Pancreas (tissue), 10 donors: ENCODE measurements around the gene GRIN2C. TPM values are rescaled to one million over a fixed set of nuclear protein-coding genes. Genes with fewer than 3 reads are reported as not detected.

Experiments used
- ATAC-seq, 4 donors: fragments of 200-7000 bp; cut with Tn5 transposase; one replicate each; pipeline versions ENCODE4 v1.8.0 to v1.9.1; 2020; ENCODE audit warnings: mild to moderate bottlenecking in 4 of 4, moderate library complexity in 4 of 4
- DNase-seq, 6 donors: peaks; one replicate each; pipeline ENCODE4 v3.0.0-alpha.2; 2020
- FAIRE-seq: peaks from 2 replicates; lab custom pipeline; 2012; peaks lifted over from hg19 to GRCh38; lab: Jason Lieb, UNC
- H3K27ac ChIP-seq, 4 donors: fragments of 200-600 bp; sonication (generic); 1 replicate in 3 of 4; 2 replicates in 1 of 4; pipeline versions ENCODE4 v1.5.0 to v1.8.0; 2020
- H3K27me3 ChIP-seq, 4 donors: fragments of 200-600 bp; one replicate each; pipeline ENCODE4 v1.8.0; 2021
- H3K36me3 ChIP-seq, 3 donors: fragments of 200-600 bp; sonication (generic) in 1 of 3; one replicate each; pipeline versions ENCODE4 v1.5.0 to v1.8.0; 2020 to 2021
- H3K4me1 ChIP-seq, 3 donors: fragments of 200-600 bp; one replicate each; pipeline ENCODE4 v1.8.0; 2021
- H3K4me3 ChIP-seq, 4 donors: fragments of 200-600 bp; sonication (generic) in 2 of 4; one replicate each; pipeline versions ENCODE4 v1.5.0 to v1.8.0; 2020 to 2021
- H3K9me3 ChIP-seq, 4 donors: fragments of 200-600 bp; one replicate each; pipeline ENCODE4 v1.8.0; 2021
- CTCF ChIP-seq, 4 donors: fragments of 200-600 bp; sonication (generic) in 3 of 4; IDR thresholded peaks; one replicate each; pipeline versions ENCODE4 v1.5.0 to v1.8.0; 2021; ENCODE audit warnings: antibody characterized with exemption in 4 of 4
- WGBS, 2 donors: extraction: QIAGEN DNeasy Blood & Tissue Kit; methylation state at CpG; one replicate each; pipeline ENCODE4 v1.1.7; 2013; 5-methylcytosine and 5-hydroxymethylcytosine counted together
- intact Hi-C, 3 donors: fragments of 100-400 bp; cut with DNase I; formaldehyde crosslinking; loops; one replicate each; pipeline versions ENCODE4 v1.11.1 to v1.14.2; 2022
- polyA plus RNA-seq, 2 donors: library from polyadenylated mRNA; stranded (reverse); fragments of 200-250 nt; gene quantifications; one replicate each; pipeline ENCODE4 v1.2.3, GENCODE V29; 2013
- total RNA-seq, 6 donors: library from RNA; stranded (reverse); fragmentation: NEBNext Ultra II Directional in 4 of 6; extraction: Animal tissue kit (Norgen Biotek cat#: 25700) in 4 of 6; gene quantifications; one replicate each; pipeline versions ENCODE4 v1.2.1 to v1.2.4, GENCODE V29; 2021 to 2023
- donor health status: healthy with polysubstance abuse.
- donor health status: DM: no; HTN: no; CAD: no; lungs with moderate emphysema.
- donor health status: DM: no; HTN: no; CAD: no.
- donor health status: control.
- donor health status: control.
- donor health status: Bipolar disorder and iron deficiency.
- donor health status: DM: yes; HTN: yes; CAD: no.
- donor health status: DM: no; HTN: no; CAD: no.
- donor health status: DM: no; HTN: no; CAD: no.
- donor health status: DM: yes; HTN: yes; CAD: no.

Gene GRIN2C
- total and polyA plus RNA-seq, 8 donors, result 0.03 to 0.15 (median 0.09) TPM; not detected in 3

- FAIRE-seq, result no peak
- no peaks in the 10 kb centered on the region for H3K36me3 ChIP-seq
- no peak for ATAC-seq
- no peaks in the 10 kb centered on the region for H3K4me1 ChIP-seq
- TF ChIP-seq CTCF (IDR thresholded peaks at IDR 0.05), result no peak
- peak in 1 of 6 donors; percentile 41 for DNase-seq
- 82 to 85% methylated on average over 11 of the region's 11 CpGs for WGBS, 2 donors
- H3K4me3 ChIP-seq, result no peak overlapping the region
- H3K27me3 ChIP-seq, result no peaks in the 10 kb centered on the region
- intact Hi-C loops, result no loop called here
- H3K27ac ChIP-seq, result no peak overlapping the region
- H3K9me3 ChIP-seq, result no peaks in the 10 kb centered on the region
Measured at GRCh38 chr17:74824961-74825627, 34.6 kb downstream of the GRIN2C start.

GRCh38 chr17:74822939-74823367 is 36.7 kb downstream of the GRIN2C start:
- WGBS, 2 donors, result 80 to 83% methylated on average over 12 of the region's 12 CpGs
- FAIRE-seq, result no peak
- Histone ChIP-seq H3K9me3 (no peaks in the 10 kb centered on the region), H3K4me3 (no peak overlapping the region), H3K36me3 (no peaks in the 10 kb centered on the region), H3K27me3 (no peaks in the 10 kb centered on the region), H3K27ac (no peak overlapping the region), H3K4me1 (no peaks in the 10 kb centered on the region)
- intact Hi-C loops, result no loop called here
- DNase-seq, result no peak
- no peak for TF ChIP-seq CTCF (IDR thresholded peaks at IDR 0.05)
- peak in 1 of 4 donors; percentile 48 for ATAC-seq

- Histone ChIP-seq H3K4me1 (no peaks in the 10 kb centered on the region), H3K27ac (no peak overlapping the region), H3K36me3 (no peaks in the 10 kb centered on the region), H3K4me3 (no peak overlapping the region), H3K9me3 (no peaks in the 10 kb centered on the region), H3K27me3 (no peaks in the 10 kb centered on the region)
- WGBS, 2 donors, result 82 to 84% methylated on average over 15 of the region's 15 CpGs
- DNase-seq (peak in 1 of 6 donors; percentile 24), FAIRE-seq (no peak), ATAC-seq (no peak)
- TF ChIP-seq CTCF (IDR thresholded peaks at IDR 0.05), result no peak
- intact Hi-C loops, result no loop called here
Measured at GRCh38 chr17:74822335-74822938, 37.2 kb downstream of the GRIN2C start.

- WGBS, 2 donors, result 85 to 86% methylated on average over 13 of the region's 13 CpGs
- no peak for TF ChIP-seq CTCF (IDR thresholded peaks at IDR 0.05)
- DNase-seq (no peak), FAIRE-seq (no peak), ATAC-seq (no peak)
- no peaks in the 10 kb centered on the region for H3K9me3 ChIP-seq
- H3K4me1 ChIP-seq, result no peaks in the 10 kb centered on the region
- H3K36me3 ChIP-seq, result no peaks in the 10 kb centered on the region
- no peaks in the 10 kb centered on the region for H3K27me3 ChIP-seq
- H3K27ac ChIP-seq, result no peak overlapping the region
- intact Hi-C loops, result no loop called here
- H3K4me3 ChIP-seq, result no peak overlapping the region
Measured at GRCh38 chr17:74821655-74822334, 37.9 kb downstream of the GRIN2C start.
